Measurements from ENCODE around the gene CPED1. TPM values are rescaled to one million over a fixed set of nuclear protein-coding genes. Genes with fewer than 3 reads are reported as not detected.

Gene CPED1
- total RNA-seq, 4 donors from 2014 or later, result 1.3 to 5.6 (median 3.6) TPM

DNA sequence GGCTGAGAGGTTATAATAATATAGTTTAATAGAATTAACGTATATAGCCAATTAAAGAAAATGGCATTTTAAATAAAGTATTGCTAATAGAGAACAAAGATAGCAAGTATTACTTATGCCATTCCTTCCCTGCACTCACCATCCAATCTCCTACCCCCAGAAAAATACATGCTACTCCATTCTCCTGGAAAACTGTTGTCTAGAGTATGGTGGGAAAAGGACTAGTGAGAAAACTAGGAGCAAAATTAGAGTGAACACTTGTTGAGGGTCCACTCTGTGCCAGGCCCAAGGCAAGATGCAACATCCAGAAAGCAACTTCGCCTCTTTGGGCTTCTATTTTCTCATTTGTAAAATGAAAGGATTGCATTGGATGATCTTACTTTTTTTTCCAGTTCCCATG, 149.1 kb downstream of the CPED1 start:
- Histone ChIP-seq H3K27ac (no peak overlapping the region), H3K4me1 (no peaks in the 10 kb centered on the region), H3K27me3 (no peaks in the 10 kb centered on the region), H3K9me3 (no peaks in the 10 kb centered on the region), H3K36me3 (no peaks in the 10 kb centered on the region), H3K4me3 (no peak overlapping the region)
- 91% methylated on average over 2 of the region's 2 CpGs for WGBS
- TF ChIP-seq POLR2AphosphoS5 (IDR thresholded peaks at IDR 0.05) (no peak), POLR2A (IDR thresholded peaks at IDR 0.05) (no peak), EP300 (IDR thresholded peaks at IDR 0.05) (no peak)
- TF ChIP-seq, protein P1, sequence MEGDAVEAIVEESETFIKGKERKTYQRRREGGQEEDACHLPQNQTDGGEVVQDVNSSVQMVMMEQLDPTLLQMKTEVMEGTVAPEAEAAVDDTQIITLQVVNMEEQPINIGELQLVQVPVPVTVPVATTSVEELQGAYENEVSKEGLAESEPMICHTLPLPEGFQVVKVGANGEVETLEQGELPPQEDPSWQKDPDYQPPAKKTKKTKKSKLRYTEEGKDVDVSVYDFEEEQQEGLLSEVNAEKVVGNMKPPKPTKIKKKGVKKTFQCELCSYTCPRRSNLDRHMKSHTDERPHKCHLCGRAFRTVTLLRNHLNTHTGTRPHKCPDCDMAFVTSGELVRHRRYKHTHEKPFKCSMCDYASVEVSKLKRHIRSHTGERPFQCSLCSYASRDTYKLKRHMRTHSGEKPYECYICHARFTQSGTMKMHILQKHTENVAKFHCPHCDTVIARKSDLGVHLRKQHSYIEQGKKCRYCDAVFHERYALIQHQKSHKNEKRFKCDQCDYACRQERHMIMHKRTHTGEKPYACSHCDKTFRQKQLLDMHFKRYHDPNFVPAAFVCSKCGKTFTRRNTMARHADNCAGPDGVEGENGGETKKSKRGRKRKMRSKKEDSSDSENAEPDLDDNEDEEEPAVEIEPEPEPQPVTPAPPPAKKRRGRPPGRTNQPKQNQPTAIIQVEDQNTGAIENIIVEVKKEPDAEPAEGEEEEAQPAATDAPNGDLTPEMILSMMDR (IDR thresholded peaks at IDR 0.05), result no peak
- no peak for DNase-seq (ENCODE audit: low spot score in 2 of 2)

DNA sequence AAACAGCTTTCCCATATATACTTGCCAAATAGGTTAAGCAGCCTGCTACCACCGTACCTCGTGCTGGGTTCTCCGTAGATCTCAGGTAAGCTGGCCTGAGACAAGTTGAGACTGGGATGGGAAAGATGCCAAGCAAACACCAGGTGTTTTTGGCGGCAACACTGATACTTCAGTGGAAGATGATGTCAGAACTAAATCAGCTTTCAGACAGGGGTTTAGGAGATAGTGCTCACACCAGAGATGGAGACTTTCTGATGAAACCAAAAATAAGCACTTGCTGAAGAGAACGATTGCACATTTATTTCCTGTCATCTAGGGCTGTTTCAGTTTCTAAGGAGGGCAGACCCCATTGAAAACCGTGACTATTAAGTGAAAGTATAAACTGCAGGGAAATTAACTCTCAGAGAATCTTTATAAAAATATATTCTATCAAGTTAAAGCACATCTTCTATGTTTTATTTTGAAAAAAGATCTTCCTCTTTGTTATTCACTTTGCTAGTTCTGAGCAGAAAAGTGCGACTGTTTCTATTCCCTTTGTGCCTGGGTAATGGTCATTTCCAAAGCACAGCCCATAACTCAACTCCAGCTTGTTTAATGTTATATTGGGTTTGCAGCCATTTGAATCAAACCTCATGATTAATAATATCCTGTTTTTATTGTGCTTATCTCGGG, 149.9 kb downstream of the CPED1 start:
- Histone ChIP-seq H3K27me3 (no peaks in the 10 kb centered on the region), H3K4me3 (no peak overlapping the region), H3K27ac (no peak overlapping the region), H3K9me3 (no peaks in the 10 kb centered on the region), H3K4me1 (no peaks in the 10 kb centered on the region), H3K36me3 (no peaks in the 10 kb centered on the region)
- TF ChIP-seq POLR2AphosphoS5 (IDR thresholded peaks at IDR 0.05) (no peak), POLR2A (IDR thresholded peaks at IDR 0.05) (no peak), EP300 (IDR thresholded peaks at IDR 0.05) (no peak)
- TF ChIP-seq, protein P1 (IDR thresholded peaks at IDR 0.05), result no peak
- WGBS, result 43% methylated on average over 8 of the region's 8 CpGs
- no peak for DNase-seq (ENCODE audit: low spot score in 2 of 2)

DNA sequence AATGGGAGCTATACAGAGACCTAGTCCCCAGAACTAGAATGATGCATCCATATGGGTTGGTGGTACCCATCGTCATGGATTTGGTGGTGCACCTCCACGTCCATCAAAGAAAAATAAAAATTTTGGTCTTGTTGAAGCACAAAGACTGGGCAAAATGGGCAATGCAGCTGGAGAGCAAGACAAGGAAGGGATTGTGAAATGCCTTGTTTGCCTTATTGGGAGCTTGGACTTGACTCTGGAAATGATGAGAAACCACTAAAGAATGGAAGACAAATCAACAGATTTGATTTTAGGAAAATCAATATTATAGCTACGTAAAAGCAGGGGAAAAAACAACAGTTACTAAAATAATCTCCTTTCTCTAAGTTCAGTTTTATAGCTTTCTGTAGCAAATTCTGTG, 150.9 kb downstream of the CPED1 start:
- Histone ChIP-seq H3K27me3 (no peaks in the 10 kb centered on the region), H3K9me3 (no peaks in the 10 kb centered on the region), H3K27ac (no peak overlapping the region), H3K4me1 (no peaks in the 10 kb centered on the region), H3K4me3 (no peak overlapping the region), H3K36me3 (no peaks in the 10 kb centered on the region)
- DNase-seq (ENCODE audit: low spot score in 2 of 2), result no peak
- TF ChIP-seq POLR2A (IDR thresholded peaks at IDR 0.05), result no peak
- TF ChIP-seq EP300 (IDR thresholded peaks at IDR 0.05), result no peak
- TF ChIP-seq POLR2AphosphoS5 (IDR thresholded peaks at IDR 0.05), result no peak
- TF ChIP-seq, protein P1 (IDR thresholded peaks at IDR 0.05), result no peak
- WGBS, result 94% methylated on average over 3 of the region's 3 CpGs

DNA sequence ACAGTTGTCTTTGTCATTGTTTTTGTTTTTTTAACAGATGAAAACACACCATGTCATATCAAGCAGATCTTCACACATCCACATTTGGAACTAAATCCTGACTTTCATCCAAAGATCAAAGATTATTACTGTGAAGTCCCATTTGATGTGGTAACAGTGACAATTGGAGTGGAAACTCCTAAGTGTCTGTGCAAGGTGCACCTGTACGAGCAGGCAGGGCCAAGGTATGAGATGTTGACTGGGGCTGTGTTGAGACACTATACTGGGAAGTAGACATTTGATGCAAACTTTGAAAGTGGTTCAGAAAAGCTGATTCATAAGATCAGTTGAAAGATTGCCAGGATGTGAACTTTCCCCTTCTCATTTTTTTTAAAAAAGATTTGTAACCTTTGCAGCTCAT, 152.3 kb downstream of the CPED1 start:
- no peaks in the 10 kb centered on the region for H3K27me3 ChIP-seq
- no peak for DNase-seq (ENCODE audit: low spot score in 2 of 2)
- no peak overlapping the region for H3K27ac ChIP-seq
- H3K4me1 ChIP-seq, result no peaks in the 10 kb centered on the region
- no peaks in the 10 kb centered on the region for H3K9me3 ChIP-seq
- H3K36me3 ChIP-seq, result no peaks in the 10 kb centered on the region
- WGBS, result 52% methylated on average over 1 of the region's 1 CpG
- no peak overlapping the region for H3K4me3 ChIP-seq
- TF ChIP-seq POLR2A (IDR thresholded peaks at IDR 0.05), result no peak
- TF ChIP-seq, protein P1 (IDR thresholded peaks at IDR 0.05), result no peak
- TF ChIP-seq EP300 (IDR thresholded peaks at IDR 0.05), result no peak
- no peak for TF ChIP-seq POLR2AphosphoS5 (IDR thresholded peaks at IDR 0.05)

DNA sequence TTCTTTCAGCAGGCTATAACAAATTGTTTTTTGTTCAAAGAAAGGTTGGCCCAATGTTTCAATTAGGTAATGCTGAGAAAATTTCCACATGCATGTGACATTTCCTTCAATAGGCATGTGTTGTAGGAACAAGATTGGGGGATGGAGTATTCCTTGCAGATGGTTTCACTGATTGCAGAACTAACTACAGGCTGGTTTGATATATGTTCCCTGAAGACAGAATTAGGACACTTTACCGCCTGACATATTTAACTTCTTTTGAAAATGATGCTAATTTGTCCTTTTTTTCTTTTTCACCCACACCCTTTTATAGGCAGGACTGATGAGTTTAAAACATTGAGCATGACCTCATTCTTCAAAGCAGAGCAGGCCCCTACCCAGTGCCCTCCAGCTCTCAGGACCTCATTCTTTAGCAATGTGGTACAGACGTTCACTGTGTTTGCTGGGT, 163.3 kb downstream of the CPED1 start:
- H3K4me3 ChIP-seq, result no peak overlapping the region
- H3K4me1 ChIP-seq, result no peaks in the 10 kb centered on the region
- TF ChIP-seq, protein P1 (IDR thresholded peaks at IDR 0.05), result no peak
- no peak for TF ChIP-seq POLR2A (IDR thresholded peaks at IDR 0.05)
- TF ChIP-seq POLR2AphosphoS5 (IDR thresholded peaks at IDR 0.05), result no peak
- no peak for TF ChIP-seq EP300 (IDR thresholded peaks at IDR 0.05)
- no peak overlapping the region for H3K27ac ChIP-seq
- DNase-seq (ENCODE audit: low spot score in 2 of 2), result no peak
- no peaks in the 10 kb centered on the region for H3K9me3 ChIP-seq
- H3K27me3 ChIP-seq, result no peaks in the 10 kb centered on the region
- H3K36me3 ChIP-seq, result no peaks in the 10 kb centered on the region
- 54% methylated on average over 2 of the region's 2 CpGs for WGBS

Data from suprapubic skin (tissue), 4 donors.